ENCODE measurements around the gene OTUB2.

GRCh38 chr14:93991649-93992048 is 34.5 kb upstream of the OTUB2 start:
- TF ChIP-seq CTCF (conservative IDR thresholded peaks at IDR 0.05; ENCODE audit: low read depth, low read length) = no peak
- no peak for TF ChIP-seq EZH2 (IDR thresholded peaks at IDR 0.05; ENCODE audit: low read length, unreplicated experiment)

All from PC-3 (cell line).